Activated CD4-positive, CD25-positive, alpha-beta regulatory T cell (primary cell): Measurements from ENCODE around the gene YY1.
A peak's percentile ranks its signal among the peaks of the same experiment; 100 is the strongest.
"Not testable (repeated sequence)": the region's sequence is repeated elsewhere in the genome, so short reads cannot be mapped to it uniquely, and the experiment has no call there.

Experiments
- DNase-seq, 4 experiments: peaks; one replicate each; lab custom pipeline; 2025; lab: John Stamatoyannopoulos, UW

The YY1 gene

DNA sequence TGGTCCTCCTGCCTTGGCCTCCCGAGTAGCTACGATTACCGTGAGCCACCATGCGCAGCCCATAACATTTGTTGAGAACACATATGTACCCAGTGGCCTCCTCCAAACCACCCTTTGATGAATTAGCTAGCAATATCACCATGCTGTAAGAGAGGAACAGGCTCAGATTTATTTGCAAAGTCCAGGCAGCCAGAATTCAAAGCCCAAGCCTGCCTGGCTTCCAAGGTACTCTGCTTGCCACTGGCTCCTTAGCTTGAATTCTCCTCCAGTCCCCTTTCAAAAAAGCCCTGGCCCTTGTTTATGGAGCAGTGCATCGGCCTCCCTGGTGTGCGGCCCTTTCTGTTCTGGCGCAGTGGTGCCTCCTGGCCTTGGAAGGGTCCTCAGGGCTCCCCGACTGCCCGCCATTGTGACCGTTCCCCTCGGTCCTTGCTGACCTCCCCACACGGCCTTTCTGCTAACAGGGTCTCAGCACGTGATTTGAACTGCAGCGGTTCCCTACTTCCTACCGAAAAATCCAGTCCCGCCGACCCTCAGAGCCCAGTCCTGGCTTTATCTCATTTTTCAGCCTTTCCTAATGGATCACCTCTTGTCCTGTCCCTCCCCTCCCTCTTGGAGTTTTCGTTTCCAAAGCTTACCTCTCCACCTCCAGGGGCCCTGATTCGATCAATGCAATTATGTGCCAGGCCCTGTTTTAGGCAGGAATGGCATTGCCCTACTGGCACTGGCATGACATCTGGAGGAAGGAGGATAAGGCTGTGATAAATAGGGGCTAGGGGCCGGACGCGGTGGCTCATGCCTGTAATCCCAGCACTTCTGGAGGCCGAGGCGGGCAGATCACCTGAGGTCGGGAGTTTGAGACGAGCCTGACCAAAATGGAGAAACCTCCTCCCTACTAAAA, 45.3 kb downstream of the YY1 start:
- DNase-seq: no peak

DNA sequence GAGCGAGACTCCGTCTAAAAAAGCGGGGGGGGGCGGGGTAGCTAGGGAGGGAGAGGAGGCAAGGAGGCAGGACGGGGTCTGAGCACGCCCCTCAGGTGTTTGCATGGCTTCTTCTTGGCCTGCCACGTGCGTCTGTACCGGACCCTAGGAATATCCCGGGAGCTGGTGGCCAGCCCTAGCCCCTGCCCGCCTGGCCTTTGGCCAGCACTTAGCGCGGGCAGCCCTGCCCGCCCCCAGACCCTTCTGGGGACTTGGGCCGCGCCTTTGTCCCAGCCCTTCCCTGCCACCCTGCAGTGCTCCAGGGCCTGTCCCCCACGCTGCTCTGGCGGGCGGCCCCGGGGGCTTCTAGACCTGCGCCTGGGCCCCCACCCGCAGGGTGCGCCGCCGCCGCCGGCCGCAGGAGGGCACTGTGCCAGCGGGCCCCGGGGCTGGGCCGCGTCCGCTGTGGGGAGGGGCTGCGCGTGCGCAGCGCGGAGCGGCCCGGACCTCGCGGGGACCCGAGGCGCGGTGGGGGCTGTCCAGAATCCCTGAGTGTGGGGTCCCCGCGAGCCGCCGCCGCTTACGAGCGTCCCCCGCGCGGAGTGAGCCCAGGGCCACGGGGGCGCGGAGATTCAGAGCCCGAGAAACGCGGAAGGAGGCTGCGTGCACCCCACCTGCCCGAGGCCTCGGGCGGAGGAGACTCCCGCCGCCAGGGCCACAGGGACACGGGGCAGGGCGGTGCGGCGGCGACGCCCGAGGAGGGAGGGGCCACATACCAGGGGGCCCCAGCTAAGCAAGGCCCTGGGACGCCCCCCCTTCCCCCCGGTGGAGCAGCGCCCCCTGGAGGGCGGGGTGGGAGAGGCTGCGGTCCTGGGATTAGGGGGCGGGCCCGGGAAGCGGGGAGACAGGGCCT, 46.3 kb downstream of the YY1 start:
- peak; percentile 47 to 71 (median 64) for DNase-seq

DNA sequence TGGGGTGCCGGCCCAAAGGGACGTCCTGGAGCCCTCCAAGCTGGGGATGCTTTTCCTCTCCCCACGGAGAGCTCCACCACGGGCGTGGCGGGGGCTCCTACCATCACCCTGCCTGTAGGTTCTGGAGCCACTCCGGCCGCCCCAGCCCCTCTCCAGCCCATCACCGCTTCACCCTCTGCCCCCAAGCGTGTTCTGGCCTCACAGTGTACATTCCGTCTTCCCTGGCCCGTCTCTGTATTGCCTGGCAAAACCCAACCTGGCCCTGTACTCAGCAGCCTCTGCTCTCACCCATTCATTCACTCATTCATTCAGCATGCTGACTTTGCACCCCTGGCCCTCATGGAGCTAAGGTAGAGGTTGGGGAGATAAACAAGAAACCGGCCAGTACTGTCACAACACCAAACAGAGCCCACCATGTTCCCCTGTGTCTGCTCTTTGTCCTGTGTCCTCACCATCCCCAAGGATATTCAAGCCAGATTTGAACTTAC, 47.0 kb downstream of the YY1 start:
- no peak for DNase-seq

DNA sequence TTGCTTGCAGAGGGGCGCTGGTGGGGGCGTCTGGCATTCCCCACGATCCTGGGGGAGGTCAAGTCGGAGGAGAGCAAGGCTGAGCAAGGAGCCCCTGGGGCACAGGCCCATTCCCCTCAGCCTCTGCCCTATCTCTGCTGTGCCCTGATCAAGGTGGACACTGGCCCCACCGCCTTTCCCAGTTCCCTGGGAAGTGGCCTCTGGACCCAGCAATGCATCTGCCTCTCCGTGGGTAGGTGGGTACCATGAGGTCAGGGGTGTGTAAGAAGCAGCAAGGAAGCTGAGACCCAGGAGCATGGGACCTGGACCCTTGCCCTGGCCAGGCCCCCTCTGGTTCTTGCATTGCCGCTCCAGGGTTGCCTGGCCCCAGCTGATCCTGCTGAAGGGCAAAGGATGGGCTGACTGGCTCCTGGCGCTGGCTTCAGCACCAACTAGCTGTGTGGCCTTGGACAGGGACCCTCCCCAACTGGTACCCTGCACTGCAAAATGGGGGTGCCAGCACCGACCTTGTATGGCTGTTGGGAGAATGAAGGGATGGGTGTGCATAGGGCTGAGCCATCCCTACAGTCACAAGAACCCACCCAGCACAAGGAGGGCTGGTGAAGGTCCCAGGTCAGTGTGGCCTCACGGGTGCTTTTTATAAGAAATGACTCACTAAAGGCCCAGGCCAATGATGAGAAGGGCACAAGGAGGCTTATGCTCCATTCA, 47.7 kb downstream of the YY1 start:
- DNase-seq: no peak

DNA sequence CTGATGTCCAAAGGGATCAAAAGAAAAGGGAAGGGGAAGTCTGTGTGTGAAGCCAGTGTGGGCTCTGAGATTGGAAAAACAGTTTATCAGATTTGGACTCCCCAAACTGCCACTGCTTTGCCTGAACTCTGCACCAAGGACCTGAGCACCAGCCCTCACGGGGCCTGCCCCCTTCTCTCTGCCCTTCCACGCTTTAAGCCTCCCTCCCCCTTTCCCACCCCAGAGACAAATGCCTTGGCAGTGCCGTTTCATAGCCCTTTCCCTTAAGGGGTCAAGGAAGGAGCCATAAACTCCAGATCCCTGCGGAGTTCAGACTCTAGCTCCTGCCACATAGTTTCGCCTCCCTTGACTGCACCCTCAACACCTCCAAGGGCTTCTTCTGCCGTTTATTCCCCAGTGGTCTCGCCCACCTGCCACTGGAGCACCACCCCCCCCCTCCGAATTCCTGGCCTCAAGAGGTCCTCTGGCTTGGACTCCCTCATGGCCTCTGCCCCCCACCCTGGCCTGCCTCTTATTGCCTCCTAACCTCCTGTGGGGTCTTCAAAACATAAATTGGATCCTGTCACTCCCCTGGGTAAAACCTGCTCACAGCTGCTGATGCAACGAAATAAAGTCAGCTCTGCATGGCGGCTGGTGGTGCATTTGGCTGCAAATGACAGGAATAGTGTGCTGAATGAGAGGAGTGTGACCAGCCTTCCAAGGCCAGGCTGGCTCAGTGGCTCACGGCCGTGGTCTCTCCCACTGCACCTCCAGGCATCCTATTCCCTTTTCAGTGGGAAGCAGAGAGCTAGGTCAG, 48.5 kb downstream of the YY1 start:
- DNase-seq: no peak

DNA sequence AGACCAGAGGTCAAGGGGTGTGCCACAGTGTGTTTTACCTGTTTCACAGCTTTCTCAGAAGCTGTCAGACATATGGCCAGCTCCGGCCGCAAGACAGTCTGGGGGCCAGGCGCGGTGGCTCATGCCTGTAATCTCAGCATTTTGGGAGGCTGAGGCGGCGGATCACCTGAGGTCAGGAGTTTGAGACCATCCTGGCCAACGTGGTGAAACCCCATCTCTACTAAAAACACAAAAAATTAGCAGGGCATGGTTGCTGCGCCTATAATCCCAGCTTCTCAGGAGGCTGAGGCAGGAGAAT, 49.0 kb downstream of the YY1 start:
- not testable (repeated sequence) for DNase-seq

DNA sequence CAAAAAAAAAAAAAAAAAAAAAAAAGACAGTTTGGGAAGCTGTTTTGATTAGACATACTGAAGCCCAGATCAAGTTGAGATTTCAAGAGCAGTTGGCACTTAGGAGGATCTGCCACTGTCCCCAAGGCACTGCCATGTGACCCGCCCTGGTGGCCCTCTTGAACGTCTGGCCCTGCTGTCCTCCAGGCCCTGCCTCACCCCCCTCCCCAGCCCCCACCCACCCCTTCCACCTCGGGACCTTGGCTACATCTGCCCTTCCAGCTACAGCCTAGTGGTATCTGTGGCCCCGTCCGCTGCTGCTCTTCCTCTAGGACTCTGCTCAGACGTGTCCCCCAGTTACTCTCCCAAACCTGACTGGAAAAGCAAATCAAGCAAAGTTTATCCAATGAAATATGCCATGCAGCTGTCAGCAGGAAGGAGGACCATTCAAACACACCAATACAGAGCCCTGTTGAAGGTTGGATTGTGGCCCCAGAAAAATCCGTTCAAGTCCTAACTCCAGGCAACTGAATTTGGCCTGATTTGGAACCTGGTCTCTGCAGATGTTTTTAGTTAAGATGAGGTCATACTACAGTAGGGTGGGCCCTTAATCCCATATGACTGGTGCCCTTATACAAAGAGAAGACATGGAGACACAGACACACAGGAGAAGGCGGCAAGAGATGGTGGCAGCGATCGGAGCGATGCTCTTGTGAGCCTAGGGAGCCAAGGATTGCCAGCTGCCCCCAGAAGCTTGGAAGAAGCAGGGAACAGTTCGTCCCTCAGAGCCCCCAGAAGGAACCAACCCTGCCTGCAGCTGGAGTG, 49.6 kb downstream of the YY1 start:
- no peak for DNase-seq

DNA sequence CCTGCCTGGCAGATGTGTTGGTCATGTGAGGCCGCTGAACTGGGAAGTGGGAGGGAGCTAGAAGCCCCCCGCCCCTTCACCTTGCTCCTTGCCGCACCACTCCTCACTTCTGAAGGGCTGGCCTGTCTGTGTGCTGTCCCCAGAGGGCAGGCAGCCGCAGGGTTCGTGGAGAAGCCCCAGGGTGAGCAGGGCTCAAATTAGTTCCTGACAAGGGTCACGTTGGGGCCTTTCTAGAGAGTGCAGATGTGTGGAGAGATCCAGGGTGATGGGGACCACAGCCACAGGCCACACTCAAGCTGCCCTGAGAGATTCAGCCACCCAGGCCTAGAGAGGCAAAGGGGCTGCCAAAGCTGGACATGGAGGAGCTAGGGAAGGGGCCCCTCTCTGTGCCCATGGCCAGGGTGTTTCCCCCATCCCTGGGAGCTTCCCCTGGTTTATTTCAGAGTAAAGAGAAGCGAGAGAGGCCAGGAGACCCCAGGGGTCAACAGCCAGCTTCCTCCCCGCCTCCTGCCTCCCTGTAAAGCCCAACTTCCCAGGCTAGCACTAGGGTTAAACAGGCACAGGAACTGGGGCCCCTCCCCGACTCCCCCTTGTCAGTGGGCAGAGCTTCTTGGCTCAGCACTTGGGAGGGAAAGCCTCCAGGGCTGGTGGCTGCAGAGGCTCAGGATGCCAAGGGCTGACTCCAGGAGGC, 51.1 kb downstream of the YY1 start:
- DNase-seq: no peak

DNA sequence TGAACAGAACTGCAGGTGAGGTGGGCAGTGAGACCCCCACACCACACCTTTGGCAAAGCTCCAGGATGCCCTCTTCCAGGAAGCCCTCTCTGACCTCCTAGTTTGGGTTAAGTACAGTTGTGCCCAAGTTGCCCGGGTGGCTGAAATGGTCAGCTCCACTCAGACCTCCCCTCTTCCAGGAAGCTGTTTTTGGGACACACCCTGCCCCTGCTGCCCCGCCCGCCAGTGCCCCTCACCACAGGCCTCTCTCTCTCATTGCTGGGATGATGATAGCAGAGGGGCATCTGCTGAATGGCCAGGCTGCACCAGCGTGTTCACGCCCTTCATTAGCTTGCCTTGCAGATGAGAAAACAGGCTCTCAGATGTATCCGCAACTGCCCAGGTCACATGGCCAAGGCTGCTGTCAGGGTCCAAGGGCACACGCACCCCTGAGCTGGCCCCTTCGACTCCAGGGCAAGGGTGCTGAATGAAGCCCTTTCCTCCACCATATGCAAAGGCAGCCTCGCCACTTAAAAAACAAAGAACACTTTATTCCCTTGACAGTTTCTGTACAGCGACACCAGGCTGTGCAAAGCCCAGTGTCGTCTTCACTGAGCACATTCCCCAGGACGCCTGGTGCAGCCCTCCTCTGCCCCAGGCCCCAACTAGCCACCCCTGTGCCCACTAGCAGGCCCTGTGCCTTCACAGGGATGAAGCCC, 51.8 kb downstream of the YY1 start:
- DNase-seq: no peak

DNA sequence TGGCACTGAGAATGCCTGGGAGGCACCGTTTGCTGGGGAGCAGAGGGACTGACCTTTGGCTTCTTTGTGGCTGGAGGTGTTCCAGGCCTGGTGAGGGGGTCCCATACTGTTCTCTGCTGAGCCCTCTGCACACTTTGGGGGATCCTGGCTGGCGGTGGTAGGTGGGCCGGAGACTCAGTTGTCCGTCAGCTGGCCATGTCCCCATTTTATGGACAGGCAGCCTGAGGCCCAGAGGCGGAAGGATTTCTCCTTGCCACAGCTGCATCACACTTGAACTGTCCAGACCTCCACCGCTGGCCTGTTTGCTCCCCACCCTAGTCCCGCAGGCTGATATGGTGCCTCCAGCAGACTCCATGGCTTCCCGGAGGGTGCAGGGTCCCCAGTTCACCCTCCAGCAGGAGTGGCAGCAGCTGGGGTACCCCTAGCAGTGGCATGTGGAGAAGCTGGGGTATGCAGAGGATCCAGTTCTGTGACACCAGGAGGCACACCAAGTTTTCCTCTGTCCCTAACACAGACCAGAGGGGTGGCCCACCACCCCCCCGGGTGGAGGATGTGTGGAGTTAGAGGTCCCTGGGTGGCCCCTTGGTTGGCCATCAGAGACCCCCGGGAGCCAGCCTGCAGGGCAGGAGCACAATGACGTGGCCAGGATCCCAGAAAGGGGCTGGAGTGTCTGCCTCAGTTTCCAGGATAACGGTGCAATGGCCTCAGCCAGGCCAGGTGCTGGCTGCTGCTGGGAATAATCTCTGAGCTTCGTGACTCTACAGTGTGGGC, 52.5 kb downstream of the YY1 start:
- no peak for DNase-seq

DNA sequence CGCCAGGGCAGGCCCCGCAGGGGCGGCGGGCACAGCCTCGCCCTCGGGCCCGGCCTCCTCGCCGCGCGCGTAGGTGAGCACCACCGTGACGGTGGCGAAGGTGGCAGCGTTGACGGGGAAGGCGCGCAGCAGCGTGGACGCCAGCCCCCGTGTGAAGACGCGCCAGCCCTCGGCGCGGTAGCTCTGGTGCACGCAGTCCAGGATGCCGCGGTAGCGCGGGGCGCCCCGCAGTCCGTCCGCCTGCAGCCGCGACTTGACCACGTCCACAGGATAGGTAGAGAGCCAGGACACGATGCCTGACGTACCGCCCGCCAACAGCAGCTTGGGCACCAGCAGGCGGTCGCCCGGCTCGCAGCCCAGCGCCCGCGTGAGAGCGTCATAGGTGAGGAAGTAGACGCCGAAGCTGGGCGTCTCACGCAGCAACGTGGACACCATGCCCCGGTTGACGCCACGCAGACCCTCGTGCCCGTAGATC, 53.4 kb downstream of the YY1 start:
- no peak for DNase-seq

DNA sequence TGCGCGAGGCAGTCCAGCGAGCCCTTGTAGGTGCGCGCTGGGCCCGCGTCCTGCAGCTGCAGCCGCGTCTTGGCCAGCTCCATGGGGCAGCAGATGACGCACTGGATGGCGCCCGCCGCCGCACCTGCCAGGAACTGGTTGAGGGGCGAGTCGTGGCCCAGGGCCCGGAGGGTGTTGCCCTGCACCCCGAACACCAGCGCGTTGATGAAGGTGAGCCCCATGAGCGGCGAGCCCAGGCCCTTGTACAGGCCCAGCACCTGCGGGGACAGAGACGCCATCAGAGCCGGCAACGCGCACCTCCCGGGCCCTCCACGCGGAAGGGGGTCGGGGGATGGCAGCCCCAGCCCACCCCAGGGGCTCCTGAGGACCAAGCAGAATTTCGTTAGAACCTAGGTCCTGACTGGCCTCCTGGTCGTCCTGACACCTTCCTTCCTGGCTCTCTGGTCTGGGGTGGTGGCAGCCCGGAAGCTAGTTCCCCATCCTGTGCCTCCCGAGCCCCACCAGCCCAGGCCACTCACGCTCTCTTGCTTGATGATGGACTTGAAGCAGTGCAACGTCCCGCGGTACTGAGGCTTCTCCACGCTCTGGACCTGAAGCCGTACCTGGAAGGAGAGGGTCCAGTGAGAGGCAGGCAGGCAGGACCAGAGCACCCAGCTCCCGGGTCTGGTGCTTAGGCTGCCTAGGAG, 54.0 kb downstream of the YY1 start:
- no peak for DNase-seq

DNA sequence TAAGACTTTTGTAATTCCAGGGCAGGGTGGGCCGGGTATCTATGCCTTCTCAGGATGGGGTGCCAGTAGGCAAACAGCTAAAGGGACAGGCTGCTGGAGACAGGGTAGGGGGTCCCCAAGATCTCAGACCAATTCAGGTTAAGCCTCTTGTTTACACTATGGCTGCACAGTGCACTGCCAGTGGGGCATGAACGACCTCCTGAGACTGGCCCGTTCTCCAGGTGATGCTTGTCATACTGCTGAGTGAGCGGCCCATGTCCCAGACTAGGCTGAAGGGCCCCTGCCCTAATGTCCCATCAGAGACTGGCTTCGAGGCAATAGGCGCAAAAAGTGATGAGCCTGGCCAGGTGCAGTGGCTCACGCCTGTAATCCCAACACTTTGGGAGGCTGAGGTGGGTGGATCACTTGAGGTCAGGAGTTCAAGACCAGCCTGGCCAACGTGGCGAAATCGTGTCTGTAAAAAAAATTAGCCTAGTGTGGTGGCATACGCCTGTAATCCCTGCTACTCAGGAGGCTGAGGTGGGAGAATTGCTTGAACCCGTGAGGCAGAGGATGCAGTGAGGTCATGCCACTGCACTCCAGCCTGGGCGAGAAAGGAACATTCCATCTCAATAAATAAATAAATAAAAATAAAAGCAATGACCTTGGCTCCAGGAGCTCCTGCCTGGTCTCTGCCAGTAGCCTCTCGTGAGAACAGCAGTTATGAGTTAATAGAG, 54.7 kb downstream of the YY1 start:
- DNase-seq: no peak

DNA sequence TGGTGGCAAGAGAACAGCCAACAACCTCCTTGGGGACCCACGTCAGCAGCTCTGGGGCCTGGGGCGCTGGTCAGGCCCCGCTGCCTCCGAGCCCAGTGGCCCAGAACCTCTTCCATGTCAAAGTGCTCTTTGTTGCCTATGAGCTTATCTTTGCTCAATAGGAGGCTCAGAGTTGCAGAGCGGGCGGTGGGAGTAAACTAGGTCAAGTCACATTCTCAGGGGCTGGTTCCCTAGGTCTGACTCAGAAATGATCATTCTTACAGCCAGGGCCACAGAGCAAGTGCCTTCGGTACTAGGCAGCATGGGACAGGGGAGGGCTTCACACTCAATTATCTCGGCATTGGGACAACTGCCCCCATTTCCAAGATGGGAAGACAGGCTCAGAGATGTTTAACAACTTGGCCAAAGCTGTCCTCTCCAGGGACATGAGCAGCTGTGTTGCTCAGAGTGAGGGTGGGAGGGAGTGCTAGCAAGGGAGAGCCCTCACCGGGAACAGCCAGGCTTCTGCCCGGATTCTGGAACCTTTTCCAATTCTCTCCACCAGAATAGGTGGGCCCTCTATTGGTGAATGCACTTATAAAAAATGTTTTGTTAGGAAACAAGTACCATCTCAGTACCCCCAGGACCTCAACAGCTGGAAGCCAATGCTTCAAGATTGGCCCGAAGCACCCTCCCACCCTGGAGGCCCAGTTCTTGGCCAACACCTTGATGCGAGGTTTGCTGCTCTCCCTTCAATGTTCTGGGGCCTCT, 55.4 kb downstream of the YY1 start:
- DNase-seq: no peak

DNA sequence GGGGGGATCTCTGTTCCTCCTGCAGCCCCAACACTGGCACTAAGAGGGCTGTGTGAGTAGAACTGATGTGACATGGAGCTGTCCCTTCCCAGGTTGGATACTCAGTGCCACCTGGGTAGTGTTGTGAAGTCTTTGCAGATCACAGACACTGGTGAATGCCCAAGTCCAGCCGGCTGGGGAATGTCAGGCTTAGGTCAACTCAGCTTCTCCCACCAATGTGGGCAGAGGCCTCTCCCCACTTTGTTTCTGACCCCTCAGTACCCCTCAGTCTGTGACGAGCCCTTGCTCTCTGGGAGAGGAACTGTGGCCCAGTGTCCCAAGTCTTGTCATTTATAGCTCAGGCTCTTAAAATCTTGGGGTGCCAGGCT, 56.0 kb downstream of the YY1 start:
- no peak for DNase-seq

DNA sequence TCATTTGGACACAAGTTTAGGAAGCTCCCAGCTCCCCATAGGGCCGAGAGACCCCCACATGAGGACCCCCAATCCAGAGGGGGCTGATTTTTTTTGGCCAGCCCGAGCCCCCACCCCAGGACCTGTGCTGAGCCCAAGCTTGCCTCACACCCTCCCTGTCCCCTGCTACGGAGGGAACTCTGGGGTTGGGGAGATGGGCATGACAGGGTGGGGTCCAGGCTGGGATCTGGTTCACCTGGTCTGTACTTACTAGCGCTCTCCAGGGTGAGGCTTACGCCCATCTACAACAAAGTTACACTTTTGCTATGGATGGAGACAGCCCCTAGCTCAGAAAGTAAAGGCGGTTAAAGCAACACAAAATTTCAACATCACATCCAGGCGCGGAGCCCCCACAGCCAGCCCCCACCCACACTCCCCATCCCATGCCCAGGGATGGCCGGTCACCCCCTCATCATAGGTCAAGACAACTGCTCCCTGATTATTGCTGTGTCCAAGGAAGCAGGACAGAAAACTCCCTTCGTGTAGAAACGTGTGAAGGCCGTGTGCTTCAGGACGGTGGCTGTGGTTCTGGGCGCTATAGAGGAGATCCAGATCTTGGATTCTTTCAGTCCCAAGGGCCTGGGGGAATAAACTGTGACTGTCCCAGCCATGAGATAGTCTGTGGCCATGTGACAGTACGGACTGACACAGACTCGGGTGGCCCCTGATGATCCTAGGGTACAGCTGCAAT, 56.6 kb downstream of the YY1 start:
- no peak for DNase-seq
